SU-DHL-6 (cell line): Measurements from ENCODE around the gene FCHO1.

Experiments
- EZH2phosphoT487 ChIP-seq: fragments of 200-600 bp; sonication (generic), shearing (Covaris generic); conservative IDR thresholded peaks from 2 replicates; pipeline ENCODE4 v1.6.1; 2018; ENCODE audit warnings: mild to moderate bottlenecking, antibody characterized with exemption, low read length, moderate library complexity, mixed read lengths
- TF ChIP-seq, protein P1 (sequence below): fragments of 200-600 bp; sonication (generic); IDR thresholded peaks from one replicate; pipeline ENCODE4 v1.5.1; 2017; ENCODE audit warnings: antibody characterized with exemption, mild to moderate bottlenecking, low read length, moderate library complexity; ENCODE audit not compliant: insufficient read depth, poor library complexity, severe bottlenecking

DNA sequence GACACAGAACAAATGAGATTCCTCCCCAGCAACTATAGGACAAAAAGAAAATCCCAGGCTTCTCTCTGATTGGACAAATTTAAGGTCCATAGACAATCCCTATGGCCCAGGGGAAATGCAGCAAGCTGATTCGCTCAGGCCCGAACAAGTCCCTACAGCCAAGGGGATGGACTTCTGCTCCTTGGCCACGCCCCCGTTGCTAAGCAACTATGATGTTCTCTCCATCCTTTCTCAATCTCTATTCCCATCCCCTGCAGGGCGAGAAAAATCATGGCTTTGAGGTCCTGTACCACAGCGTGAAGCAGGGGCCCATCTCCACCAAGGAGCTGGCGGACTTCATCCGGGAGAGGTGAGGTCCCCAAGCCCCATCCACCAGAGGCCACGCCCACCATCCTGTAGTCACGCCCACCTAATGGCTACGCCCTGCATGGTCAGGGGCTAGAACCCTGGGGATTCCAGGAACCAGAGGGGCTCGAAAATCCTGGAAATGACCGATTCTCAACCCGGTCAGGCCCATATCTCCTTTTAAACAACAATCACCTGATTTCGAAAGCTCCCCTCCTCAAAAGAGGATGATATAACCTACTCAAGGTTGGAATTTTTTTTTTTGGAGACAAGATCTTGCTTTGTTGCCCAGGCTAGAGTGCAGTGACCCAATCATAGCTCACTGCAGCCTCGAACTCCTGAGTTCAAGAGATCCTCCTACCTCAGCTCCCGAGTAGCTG, 11.4 kb downstream of the FCHO1 start:
- TF ChIP-seq, protein P1, sequence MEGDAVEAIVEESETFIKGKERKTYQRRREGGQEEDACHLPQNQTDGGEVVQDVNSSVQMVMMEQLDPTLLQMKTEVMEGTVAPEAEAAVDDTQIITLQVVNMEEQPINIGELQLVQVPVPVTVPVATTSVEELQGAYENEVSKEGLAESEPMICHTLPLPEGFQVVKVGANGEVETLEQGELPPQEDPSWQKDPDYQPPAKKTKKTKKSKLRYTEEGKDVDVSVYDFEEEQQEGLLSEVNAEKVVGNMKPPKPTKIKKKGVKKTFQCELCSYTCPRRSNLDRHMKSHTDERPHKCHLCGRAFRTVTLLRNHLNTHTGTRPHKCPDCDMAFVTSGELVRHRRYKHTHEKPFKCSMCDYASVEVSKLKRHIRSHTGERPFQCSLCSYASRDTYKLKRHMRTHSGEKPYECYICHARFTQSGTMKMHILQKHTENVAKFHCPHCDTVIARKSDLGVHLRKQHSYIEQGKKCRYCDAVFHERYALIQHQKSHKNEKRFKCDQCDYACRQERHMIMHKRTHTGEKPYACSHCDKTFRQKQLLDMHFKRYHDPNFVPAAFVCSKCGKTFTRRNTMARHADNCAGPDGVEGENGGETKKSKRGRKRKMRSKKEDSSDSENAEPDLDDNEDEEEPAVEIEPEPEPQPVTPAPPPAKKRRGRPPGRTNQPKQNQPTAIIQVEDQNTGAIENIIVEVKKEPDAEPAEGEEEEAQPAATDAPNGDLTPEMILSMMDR: no peak
- TF ChIP-seq EZH2phosphoT487: no peak
